Measurements from ENCODE around the gene PDE9A.

PDE9A gene

GRCh38 chr21:42680429-42680828, 27.0 kb downstream of the PDE9A start:
- DNase-seq (ENCODE audit: insufficient read length, low spot score) (no peak), FAIRE-seq (no peak)
- no peak for TF ChIP-seq TAF1 (IDR thresholded peaks at IDR 0.05; ENCODE audit: low read depth, low read length)
- no peak for TF ChIP-seq POLR2AphosphoS5 (IDR thresholded peaks at IDR 0.05; ENCODE audit: low read depth, low read length)
- no peak for TF ChIP-seq POU2F2 (IDR thresholded peaks at IDR 0.05; ENCODE audit: low read depth, low read length)
- TF ChIP-seq POLR2A (IDR thresholded peaks at IDR 0.05; ENCODE audit: low read depth, low read length) = no peak
- TF ChIP-seq PAX5 (IDR thresholded peaks at IDR 0.05; ENCODE audit: insufficient read depth, low read length, severe bottlenecking) = no peak
- no peak for TF ChIP-seq SPI1 (IDR thresholded peaks at IDR 0.05; ENCODE audit: low read depth, low read length)

GRCh38 chr21:42681296-42682206, 28.1 kb downstream of the PDE9A start:
- TF ChIP-seq POLR2AphosphoS5 (IDR thresholded peaks at IDR 0.05; ENCODE audit: low read depth, low read length) = no peak
- no peak for TF ChIP-seq TAF1 (IDR thresholded peaks at IDR 0.05; ENCODE audit: low read depth, low read length)
- no peak for TF ChIP-seq PAX5 (IDR thresholded peaks at IDR 0.05; ENCODE audit: insufficient read depth, low read length, severe bottlenecking)
- TF ChIP-seq SPI1 (IDR thresholded peaks at IDR 0.05; ENCODE audit: low read depth, low read length) = no peak
- TF ChIP-seq POU2F2 (IDR thresholded peaks at IDR 0.05; ENCODE audit: low read depth, low read length) = no peak
- no peak for TF ChIP-seq POLR2A (IDR thresholded peaks at IDR 0.05; ENCODE audit: low read depth, low read length)
- FAIRE-seq (no peak), DNase-seq (ENCODE audit: insufficient read length, low spot score) (no peak)

GRCh38 chr21:42682661-42683210, 29.3 kb downstream of the PDE9A start:
- no peak for DNase-seq (ENCODE audit: insufficient read length, low spot score)
- no peak for TF ChIP-seq TAF1 (IDR thresholded peaks at IDR 0.05; ENCODE audit: low read depth, low read length)
- no peak for TF ChIP-seq SPI1 (IDR thresholded peaks at IDR 0.05; ENCODE audit: low read depth, low read length)
- TF ChIP-seq PAX5 (IDR thresholded peaks at IDR 0.05; ENCODE audit: insufficient read depth, low read length, severe bottlenecking) = no peak
- no peak for TF ChIP-seq POU2F2 (IDR thresholded peaks at IDR 0.05; ENCODE audit: low read depth, low read length)
- TF ChIP-seq POLR2A (IDR thresholded peaks at IDR 0.05; ENCODE audit: low read depth, low read length) = no peak
- FAIRE-seq = no peak

GRCh38 chr21:42683371-42684108, 30.1 kb downstream of the PDE9A start:
- FAIRE-seq (no peak), DNase-seq (ENCODE audit: insufficient read length, low spot score) (no peak)
- TF ChIP-seq TAF1 (IDR thresholded peaks at IDR 0.05; ENCODE audit: low read depth, low read length) (no peak), PAX5 (IDR thresholded peaks at IDR 0.05; ENCODE audit: insufficient read depth, low read length, severe bottlenecking) (no peak), POU2F2 (IDR thresholded peaks at IDR 0.05; ENCODE audit: low read depth, low read length) (no peak), POLR2A (IDR thresholded peaks at IDR 0.05; ENCODE audit: low read depth, low read length) (no peak), POLR2AphosphoS5 (IDR thresholded peaks at IDR 0.05; ENCODE audit: low read depth, low read length) (no peak), SPI1 (IDR thresholded peaks at IDR 0.05; ENCODE audit: low read depth, low read length) (no peak)

DNA sequence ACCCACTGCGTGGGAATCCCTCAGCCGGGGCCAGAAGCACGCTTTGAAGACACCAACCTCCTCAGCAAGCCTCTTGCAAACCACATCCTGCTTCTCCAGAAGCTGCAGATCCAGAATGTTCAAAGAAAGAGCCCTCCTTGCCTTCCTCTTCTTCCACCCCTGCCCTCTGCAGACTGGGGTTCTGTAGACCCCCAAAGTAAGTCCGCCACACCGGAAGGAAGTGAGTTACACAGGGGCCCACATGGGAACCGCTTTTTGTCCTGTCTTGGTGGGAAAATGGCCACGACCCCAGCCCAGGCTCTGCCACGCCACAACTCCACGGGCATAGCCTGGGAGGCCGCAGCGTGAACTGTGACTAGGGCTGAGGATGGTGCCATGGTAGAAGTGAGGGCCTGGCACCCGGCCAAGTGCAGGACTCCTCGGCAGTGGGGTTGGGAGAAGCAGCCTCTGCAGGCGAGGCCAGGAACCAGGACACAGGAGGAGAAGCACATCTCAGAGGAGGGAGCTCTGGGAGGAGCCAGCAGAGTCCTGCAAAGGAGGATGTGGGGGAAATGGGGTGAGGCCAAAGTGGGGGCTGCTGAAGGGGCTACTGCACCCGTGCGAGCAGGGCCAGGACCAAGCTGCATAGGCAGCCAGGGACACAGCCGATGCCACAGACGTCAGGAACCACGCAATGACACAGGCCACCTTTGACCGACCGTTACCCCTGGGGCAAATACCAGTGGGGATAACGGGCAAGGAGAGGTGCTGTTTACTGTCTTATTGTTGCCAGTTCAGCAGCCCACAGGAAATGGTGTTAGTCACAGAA, 30.9 kb downstream of the PDE9A start:
- no peak for DNase-seq (ENCODE audit: insufficient read length, low spot score)
- TF ChIP-seq SPI1 (IDR thresholded peaks at IDR 0.05; ENCODE audit: low read depth, low read length) (no peak), POU2F2 (IDR thresholded peaks at IDR 0.05; ENCODE audit: low read depth, low read length) (no peak), TAF1 (IDR thresholded peaks at IDR 0.05; ENCODE audit: low read depth, low read length) (no peak), POLR2A (IDR thresholded peaks at IDR 0.05; ENCODE audit: low read depth, low read length) (no peak), PAX5 (IDR thresholded peaks at IDR 0.05; ENCODE audit: insufficient read depth, low read length, severe bottlenecking) (no peak), POLR2AphosphoS5 (IDR thresholded peaks at IDR 0.05; ENCODE audit: low read depth, low read length) (no peak)
- FAIRE-seq = no peak

DNA sequence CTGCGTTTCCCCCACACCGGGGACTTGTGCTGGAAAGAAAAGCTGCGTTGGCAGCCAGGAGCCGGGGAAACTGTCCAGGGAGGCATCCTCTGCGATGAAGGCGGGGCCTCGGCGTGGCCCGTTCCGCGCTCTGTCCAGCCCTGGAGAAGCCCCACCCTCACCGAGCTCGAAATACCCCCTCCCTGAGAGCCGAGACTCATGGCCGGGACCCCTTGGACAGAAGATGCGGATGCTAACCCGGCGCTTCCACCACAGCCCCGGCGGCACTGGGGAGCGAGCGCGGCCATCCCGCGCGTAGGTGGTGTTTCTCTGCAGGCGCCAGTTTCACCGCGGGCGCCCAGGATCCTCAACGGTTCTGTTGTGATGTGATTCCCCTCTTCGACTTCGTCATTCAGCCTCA, 31.6 kb downstream of the PDE9A start:
- DNase-seq (ENCODE audit: insufficient read length, low spot score) (no peak), FAIRE-seq (no peak)
- no peak for TF ChIP-seq POLR2A (IDR thresholded peaks at IDR 0.05; ENCODE audit: low read depth, low read length)
- TF ChIP-seq POLR2AphosphoS5 (IDR thresholded peaks at IDR 0.05; ENCODE audit: low read depth, low read length) = no peak
- TF ChIP-seq TAF1 (IDR thresholded peaks at IDR 0.05; ENCODE audit: low read depth, low read length) = no peak
- TF ChIP-seq SPI1 (IDR thresholded peaks at IDR 0.05; ENCODE audit: low read depth, low read length) = no peak
- no peak for TF ChIP-seq PAX5 (IDR thresholded peaks at IDR 0.05; ENCODE audit: insufficient read depth, low read length, severe bottlenecking)
- no peak for TF ChIP-seq POU2F2 (IDR thresholded peaks at IDR 0.05; ENCODE audit: low read depth, low read length)

GRCh38 chr21:42685954-42686500, 32.6 kb downstream of the PDE9A start:
- no peak for DNase-seq (ENCODE audit: insufficient read length, low spot score)
- FAIRE-seq = no peak
- no peak for TF ChIP-seq POLR2A (IDR thresholded peaks at IDR 0.05; ENCODE audit: low read depth, low read length)
- no peak for TF ChIP-seq SPI1 (IDR thresholded peaks at IDR 0.05; ENCODE audit: low read depth, low read length)
- TF ChIP-seq POU2F2 (IDR thresholded peaks at IDR 0.05; ENCODE audit: low read depth, low read length) = no peak
- no peak for TF ChIP-seq POLR2AphosphoS5 (IDR thresholded peaks at IDR 0.05; ENCODE audit: low read depth, low read length)
- TF ChIP-seq PAX5 (IDR thresholded peaks at IDR 0.05; ENCODE audit: insufficient read depth, low read length, severe bottlenecking) = no peak
- no peak for TF ChIP-seq TAF1 (IDR thresholded peaks at IDR 0.05; ENCODE audit: low read depth, low read length)

- no peak for DNase-seq (ENCODE audit: insufficient read length, low spot score)
- no peak for TF ChIP-seq PAX5 (IDR thresholded peaks at IDR 0.05; ENCODE audit: insufficient read depth, low read length, severe bottlenecking)
- TF ChIP-seq TAF1 (IDR thresholded peaks at IDR 0.05; ENCODE audit: low read depth, low read length) = no peak
- TF ChIP-seq POLR2A (IDR thresholded peaks at IDR 0.05; ENCODE audit: low read depth, low read length) = no peak
- no peak for TF ChIP-seq SPI1 (IDR thresholded peaks at IDR 0.05; ENCODE audit: low read depth, low read length)
- no peak for TF ChIP-seq POU2F2 (IDR thresholded peaks at IDR 0.05; ENCODE audit: low read depth, low read length)
- no peak for TF ChIP-seq POLR2AphosphoS5 (IDR thresholded peaks at IDR 0.05; ENCODE audit: low read depth, low read length)
- FAIRE-seq = no peak
Measured at GRCh38 chr21:42687796-42688195, 34.4 kb downstream of the PDE9A start.
